ACHN (cell line): ENCODE measurements around the gene TNMD.
"Not testable (repeated sequence)": the region's sequence is repeated elsewhere in the genome, so short reads cannot be mapped to it uniquely, and the experiment has no call there.

Source experiments
- DNase-seq: peaks from one replicate; pipeline ENCODE4 v3.0.0-alpha.2; 2015
- in situ Hi-C: cut with HindIII; loops from 2 replicates; pipeline ENCODE4 v1.10.0; 2017; ENCODE audit warnings: low sequenced_read_pairs, low pct_ligation_motif_present, low pct_unique_long_range_greater_than_20kb

The TNMD gene

GRCh38 chrX:100584611-100585010 is at the start of gene TNMD:
TNMD (plus strand) TSS chrX:100584936; CDS start chrX:100585019, 83 bp downstream.
- in situ Hi-C loops, result no loop called here

GRCh38 chrX:100565534-100565933 is 19.2 kb upstream of the TNMD start:
- in situ Hi-C loops, result not testable (repeated sequence)

More at GRCh38 chrX:100584611-100585010, at the start of gene TNMD:
- no peak for DNase-seq

GRCh38 chrX:100586747-100587146 is 2.0 kb downstream of the TNMD start:
- DNase-seq, result no peak
- in situ Hi-C loops, result no loop called here

More at GRCh38 chrX:100565534-100565933, 19.2 kb upstream of the TNMD start:
- not testable (repeated sequence) for DNase-seq

- in situ Hi-C loops, result no loop called here
- DNase-seq, result no peak
Observed at GRCh38 chrX:100587861-100588260, 3.1 kb downstream of the TNMD start.

- DNase-seq, result no peak
- in situ Hi-C loops, result no loop called here
Observed at GRCh38 chrX:100591256-100592051, 6.7 kb downstream of the TNMD start.

GRCh38 chrX:100593126-100593525 is 8.4 kb downstream of the TNMD start:
- DNase-seq, result no peak
- in situ Hi-C loops, result no loop called here

GRCh38 chrX:100593581-100593980 is 8.8 kb downstream of the TNMD start:
- in situ Hi-C loops, result no loop called here
- no peak for DNase-seq

GRCh38 chrX:100596601-100597000 is 11.9 kb downstream of the TNMD start:
- in situ Hi-C loops, result no loop called here
- DNase-seq, result no peak

GRCh38 chrX:100599456-100599855 is 14.7 kb downstream of the TNMD start:
- in situ Hi-C loops, result no loop called here
- no peak for DNase-seq

- in situ Hi-C loops, result no loop called here
Observed at GRCh38 chrX:100600340-100600739, 15.6 kb downstream of the TNMD start.

GRCh38 chrX:100600758-100601157 is 16.0 kb downstream of the TNMD start:
- in situ Hi-C loops, result no loop called here
- no peak for DNase-seq

More at GRCh38 chrX:100600340-100600739, 15.6 kb downstream of the TNMD start:
- DNase-seq, result no peak

GRCh38 chrX:100606753-100607152 is 22.0 kb downstream of the TNMD start:
- no peak for DNase-seq
- in situ Hi-C loops, result no loop called here

- in situ Hi-C loops, result no loop called here
- no peak for DNase-seq
Observed at GRCh38 chrX:100609591-100609990, 24.9 kb downstream of the TNMD start.

- no peak for DNase-seq
- in situ Hi-C loops, result no loop called here
Observed at GRCh38 chrX:100611951-100612350, 27.2 kb downstream of the TNMD start.

GRCh38 chrX:100615005-100615404 is 30.3 kb downstream of the TNMD start:
- in situ Hi-C loops, result no loop called here

GRCh38 chrX:100623001-100623400 is 38.3 kb downstream of the TNMD start:
- in situ Hi-C loops, result no loop called here

More at GRCh38 chrX:100615005-100615404, 30.3 kb downstream of the TNMD start:
- peak; percentile 66 for DNase-seq

GRCh38 chrX:100625985-100626491 is 41.3 kb downstream of the TNMD start:
- in situ Hi-C loops, result no loop called here
- no peak for DNase-seq

More at GRCh38 chrX:100623001-100623400, 38.3 kb downstream of the TNMD start:
- DNase-seq, result no peak

- in situ Hi-C loops, result no loop called here
Observed at GRCh38 chrX:100635040-100635439, 50.3 kb downstream of the TNMD start.

GRCh38 chrX:100635989-100636320 is 51.2 kb downstream of the TNMD start:
- no peak for DNase-seq
- in situ Hi-C loops, result no loop called here

More at GRCh38 chrX:100635040-100635439, 50.3 kb downstream of the TNMD start:
- DNase-seq, result no peak
